ENCODE results near the gene SNAI3. TPM values are rescaled to one million over a fixed set of nuclear protein-coding genes. Genes with fewer than 3 reads are reported as not detected.

SNAI3 gene
- total and polyA plus RNA-seq, 2 donors (not counting 1 experiment from before 2014, with no cell fraction given): 6.5 to 8.8 TPM

DNA sequence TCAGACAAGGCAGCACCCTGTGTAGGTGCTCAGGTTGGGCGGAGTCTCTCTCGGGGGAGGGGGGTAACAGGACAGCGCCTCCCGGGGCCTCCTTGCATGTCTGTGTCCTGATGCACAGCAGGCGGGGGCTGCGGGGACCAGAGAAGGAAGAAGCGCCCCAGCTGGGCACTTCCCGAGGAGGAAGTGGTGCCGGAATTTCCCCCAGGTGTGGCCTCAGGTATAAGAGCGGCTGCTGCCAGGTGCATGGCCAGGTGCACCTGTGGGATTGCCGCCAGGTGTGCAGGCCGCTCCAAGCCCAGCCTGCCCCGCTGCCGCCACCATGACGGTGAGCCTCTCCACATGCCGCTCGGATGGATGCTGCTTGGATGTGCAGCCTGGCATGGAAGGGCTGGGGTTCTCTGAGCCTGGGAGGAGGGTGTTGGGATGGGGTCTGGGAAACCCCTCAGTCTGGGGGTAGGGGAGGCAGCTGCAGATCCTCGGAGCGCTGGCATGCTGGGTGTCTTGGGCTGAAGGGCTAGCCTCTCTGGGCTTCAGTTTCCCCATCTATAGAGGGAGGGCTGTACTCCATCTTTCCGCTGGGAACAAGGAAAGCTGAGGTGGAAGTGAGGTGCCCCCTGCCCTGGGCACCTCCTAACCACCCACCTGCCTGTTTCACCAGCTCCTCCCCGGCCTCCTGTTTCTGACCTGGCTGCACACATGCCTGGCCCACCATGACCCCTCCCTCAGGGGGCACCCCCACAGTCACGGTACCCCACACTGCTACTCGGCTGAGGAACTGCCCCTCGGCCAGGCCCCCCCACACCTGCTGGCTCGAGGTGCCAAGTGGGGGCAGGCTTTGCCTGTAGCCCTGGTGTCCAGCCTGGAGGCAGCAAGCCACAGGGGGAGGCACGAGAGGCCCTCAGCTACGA lies 47.7 kb downstream of the SNAI3 start, which contains the start of gene IL17C:
Gene IL17C (plus strand): TSS at position 250 of the 908 bp plus-strand sequence. CDS start 70 bp downstream, at position 320.
- 17% methylated on average over 24 of the region's 27 CpGs for WGBS (ENCODE audit: insufficient coverage)
- peaks cover 73% of the 10 kb centered on the region for H3K4me1 Mint-ChIP-seq
- intact Hi-C loops (cut with micrococcal nuclease): loop anchor here (1.0 to 10.0 kb wide), 2 partner anchors 13 to 146 kb away; partner anchors contain the start of genes CYBA and PIEZO1
- peak within 1 kb of the TSS; percentile 53 for H3K27ac Mint-ChIP-seq
- H3K9ac ChIP-seq (ENCODE audit: low read length): peak within 1 kb of the TSS; percentile 14
- peaks cover 0 to 11% of the 10 kb centered on the region in 2 experiments for H3K36me3 ChIP-seq (replicated peaks in 1 of 2; ENCODE audit: control extremely low read depth in 1 of 2, control insufficient read depth in 1 of 2, extremely low read depth in 1 of 2, insufficient read depth in 2 of 2, low read length in 1 of 2)
- H3K4me2 ChIP-seq (replicated peaks; ENCODE audit: low read depth, low read length, poor library complexity, severe bottlenecking): peak within 1 kb of the TSS; percentile 70
- TF ChIP-seq, protein P1, sequence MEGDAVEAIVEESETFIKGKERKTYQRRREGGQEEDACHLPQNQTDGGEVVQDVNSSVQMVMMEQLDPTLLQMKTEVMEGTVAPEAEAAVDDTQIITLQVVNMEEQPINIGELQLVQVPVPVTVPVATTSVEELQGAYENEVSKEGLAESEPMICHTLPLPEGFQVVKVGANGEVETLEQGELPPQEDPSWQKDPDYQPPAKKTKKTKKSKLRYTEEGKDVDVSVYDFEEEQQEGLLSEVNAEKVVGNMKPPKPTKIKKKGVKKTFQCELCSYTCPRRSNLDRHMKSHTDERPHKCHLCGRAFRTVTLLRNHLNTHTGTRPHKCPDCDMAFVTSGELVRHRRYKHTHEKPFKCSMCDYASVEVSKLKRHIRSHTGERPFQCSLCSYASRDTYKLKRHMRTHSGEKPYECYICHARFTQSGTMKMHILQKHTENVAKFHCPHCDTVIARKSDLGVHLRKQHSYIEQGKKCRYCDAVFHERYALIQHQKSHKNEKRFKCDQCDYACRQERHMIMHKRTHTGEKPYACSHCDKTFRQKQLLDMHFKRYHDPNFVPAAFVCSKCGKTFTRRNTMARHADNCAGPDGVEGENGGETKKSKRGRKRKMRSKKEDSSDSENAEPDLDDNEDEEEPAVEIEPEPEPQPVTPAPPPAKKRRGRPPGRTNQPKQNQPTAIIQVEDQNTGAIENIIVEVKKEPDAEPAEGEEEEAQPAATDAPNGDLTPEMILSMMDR (IDR thresholded peaks at IDR 0.05): no peak
- TF ChIP-seq EZH2 (IDR thresholded peaks at IDR 0.05; ENCODE audit: borderline replicate concordance, insufficient read depth, low read depth, low read length, poor library complexity, severe bottlenecking): no peak
- H3K4me3 Mint-ChIP-seq: peak within 1 kb of the TSS; percentile 27
- H3K27me3 ChIP-seq (replicated peaks in 1 of 4; ENCODE audit: control extremely low read depth in 1 of 4, control insufficient read depth in 3 of 4, insufficient read depth in 4 of 4, low read length in 3 of 4): peaks cover 0 to 8% (median 0%) of the 10 kb centered on the region in 4 experiments
- no peak within 1 kb of the TSS for H3K27ac ChIP-seq (ENCODE audit: low read length in 2 of 2)
- H3K79me2 ChIP-seq (ENCODE audit: control insufficient read depth, insufficient read depth, low read length): peaks cover 13% of the 10 kb centered on the region
- H4K20me1 ChIP-seq (ENCODE audit: control insufficient read depth, insufficient read depth, low read length, poor library complexity, severe bottlenecking): peaks cover 70% of the 10 kb centered on the region
- H3K9me3 Mint-ChIP-seq (ENCODE audit: insufficient read depth): no peaks in the 10 kb centered on the region
- H3K4me3 ChIP-seq (ENCODE audit: control extremely low read depth in 1 of 5, extremely low read depth in 1 of 5, insufficient read depth in 1 of 5, low read depth in 2 of 5, low read length in 4 of 5): peak within 1 kb of the TSS in 3 of 5 experiments; percentile 8 to 17 (median 17)
- ATAC-seq (ENCODE audit: low read depth): no peak
- ChIA-PET CTCF (interaction anchor here (0.6 to 2.9 kb wide), 7 partner anchors 26 to 529 kb away, joined by 3 to 9 read pairs (median 4); partner anchors contain the start of gene ZC3H18), POLR2A (interaction anchor here (0.6 to 3.0 kb wide), 5 partner anchors 11 to 63 kb away, joined by 3 to 32 read pairs (median 5); partner anchors contain the start of gene CYBA)
- no peak within 1 kb of the TSS for H2AFZ ChIP-seq (ENCODE audit: insufficient read depth, low read depth, low read length, poor library complexity, severe bottlenecking)
- DNase-seq: peak; percentile 81
- peaks cover 0 to 37% (median 0%) of the 10 kb centered on the region in 3 donors for H3K9me3 ChIP-seq (ENCODE audit: control extremely low read depth in 1 of 3, control insufficient read depth in 2 of 3, insufficient read depth in 1 of 3, low read length in 2 of 3)
- H3K27me3 Mint-ChIP-seq: no peaks in the 10 kb centered on the region
- H3K4me1 ChIP-seq (ENCODE audit: control insufficient read depth in 2 of 2, insufficient read depth in 2 of 2, low read length in 2 of 2): peaks cover 58 to 76% of the 10 kb centered on the region in 2 donors

Data from B cell (primary cell).